GM18873 (cell line): ENCODE data around the gene TRAPPC14.
"Not testable (repeated sequence)": the region's sequence is repeated elsewhere in the genome, so short reads cannot be mapped to it uniquely, and the experiment has no call there.

Experiments
- ATAC-seq: cut with Tn5 transposase; IDR thresholded peaks from one replicate; pipeline ENCODE4 v1.9.1; 2021; ENCODE audit warnings: mild to moderate bottlenecking, moderate library complexity, moderate number of reproducible peaks; ENCODE audit not compliant: unreplicated experiment, low FRiP score

TRAPPC14 gene

DNA sequence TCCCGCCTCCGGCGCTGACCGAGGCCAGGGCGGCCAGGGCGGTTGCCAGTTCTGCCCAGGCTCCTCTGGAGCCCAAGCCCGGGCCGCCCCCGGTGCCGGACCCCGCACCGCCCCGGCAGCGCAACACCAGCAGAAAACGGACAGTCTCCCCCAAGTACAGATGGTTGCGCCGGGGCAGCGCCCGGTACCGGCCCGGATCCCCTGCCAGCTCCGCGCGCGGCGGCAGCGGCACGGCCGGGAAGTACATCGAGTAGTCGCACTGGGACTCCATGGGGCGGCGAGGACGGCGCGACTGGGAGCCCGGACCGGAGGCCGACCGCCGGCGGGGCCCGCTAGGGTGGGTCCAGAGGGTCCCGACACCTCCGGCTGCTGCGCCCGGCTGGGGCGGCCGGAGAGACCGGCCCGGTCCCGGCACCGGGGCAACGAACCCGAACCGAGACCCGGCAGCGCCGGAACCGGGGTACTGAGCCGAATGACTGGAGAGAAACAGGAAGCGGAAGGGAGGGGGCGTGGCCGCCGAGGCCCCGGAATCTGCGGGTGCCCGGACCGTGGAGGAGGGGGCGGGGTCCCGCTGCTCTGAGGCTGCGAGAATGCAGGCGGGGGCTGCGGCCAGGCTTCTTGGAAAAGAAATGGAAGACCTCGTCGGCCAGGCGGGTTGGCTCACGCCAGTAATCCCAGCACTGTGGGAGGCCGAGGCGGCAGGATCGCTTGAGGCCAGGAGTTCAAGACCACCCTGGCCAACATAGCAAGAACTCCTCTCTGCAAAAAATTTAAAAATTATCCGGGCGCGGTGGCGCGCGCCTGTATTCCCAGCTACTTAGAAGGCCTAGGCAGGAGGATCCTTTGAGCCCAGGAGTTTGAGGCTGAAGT, at the start of gene TRAPPC14:
TSS of gene TRAPPC14 (minus strand) at position 495 of the 870 bp plus-strand sequence. CDS start at position 271, 224 bp downstream.
- ATAC-seq = peak; percentile 65

DNA sequence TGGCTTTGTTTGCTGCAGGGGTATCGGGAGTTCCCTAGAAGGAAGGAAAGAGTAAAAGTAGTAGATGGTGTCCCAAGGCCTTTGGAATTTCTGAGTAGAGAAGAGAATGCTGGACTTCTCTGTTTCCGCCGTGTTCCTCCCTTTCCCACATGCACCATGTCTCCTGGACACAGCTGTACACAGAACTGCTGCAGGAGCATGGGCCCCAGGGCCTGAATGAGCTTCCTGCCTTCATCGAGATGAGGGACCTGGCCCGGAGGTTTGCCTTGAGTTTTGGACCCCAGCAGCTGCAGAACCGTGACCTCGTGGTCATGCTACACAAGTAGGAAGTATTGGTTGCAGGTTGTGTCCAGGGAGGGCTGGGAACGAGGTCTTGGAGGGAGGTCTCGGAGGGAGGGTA, 45.9 kb upstream of the TRAPPC14 start:
- no peak for ATAC-seq

- no peak for ATAC-seq
Observed at GRCh38 chr7:100200693-100201092, 42.2 kb upstream of the TRAPPC14 start.

DNA sequence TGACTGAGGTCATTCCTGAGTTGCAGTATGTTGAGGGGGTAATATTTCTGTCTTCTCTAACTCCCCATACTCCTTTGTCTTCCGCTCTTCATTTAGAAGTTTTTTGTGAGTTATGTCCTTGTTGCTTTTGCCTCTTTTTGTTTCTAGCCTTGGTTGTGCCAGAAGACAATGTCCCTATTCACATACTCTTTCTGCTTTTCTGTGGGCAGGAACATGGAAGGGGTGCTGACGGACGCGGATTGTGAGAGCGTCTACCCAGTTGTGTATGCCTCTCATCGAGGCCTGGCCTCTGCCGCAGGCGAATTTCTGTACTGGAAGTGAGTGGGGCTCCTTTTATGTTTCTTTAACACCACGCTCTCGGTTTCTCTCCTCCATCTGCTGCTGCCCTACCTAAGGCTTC, 39.7 kb upstream of the TRAPPC14 start:
- ATAC-seq = no peak

DNA sequence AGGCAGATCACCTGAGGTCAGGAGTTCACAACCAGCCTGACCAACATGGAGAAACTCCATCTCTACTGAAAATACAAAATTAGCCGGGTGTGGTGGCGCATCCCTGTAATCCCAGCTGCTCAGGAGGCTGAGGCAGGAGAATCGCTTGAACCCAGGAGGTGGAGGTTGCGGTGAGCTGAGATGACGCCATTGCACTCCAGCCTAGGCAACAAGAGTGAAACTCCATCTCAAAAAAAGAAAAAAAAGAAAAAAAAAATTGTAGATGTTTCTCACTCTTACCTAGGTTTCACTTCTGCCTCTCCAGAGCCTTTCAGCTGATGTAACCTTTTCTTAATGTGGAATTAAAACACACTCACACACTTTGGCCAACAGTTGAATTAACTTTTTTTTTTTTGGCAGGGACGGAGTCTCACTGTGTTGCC, 37.4 kb upstream of the TRAPPC14 start:
- ATAC-seq = not testable (repeated sequence)

GRCh38 chr7:100195222-100195621, 36.7 kb upstream of the TRAPPC14 start:
- ATAC-seq = no peak

DNA sequence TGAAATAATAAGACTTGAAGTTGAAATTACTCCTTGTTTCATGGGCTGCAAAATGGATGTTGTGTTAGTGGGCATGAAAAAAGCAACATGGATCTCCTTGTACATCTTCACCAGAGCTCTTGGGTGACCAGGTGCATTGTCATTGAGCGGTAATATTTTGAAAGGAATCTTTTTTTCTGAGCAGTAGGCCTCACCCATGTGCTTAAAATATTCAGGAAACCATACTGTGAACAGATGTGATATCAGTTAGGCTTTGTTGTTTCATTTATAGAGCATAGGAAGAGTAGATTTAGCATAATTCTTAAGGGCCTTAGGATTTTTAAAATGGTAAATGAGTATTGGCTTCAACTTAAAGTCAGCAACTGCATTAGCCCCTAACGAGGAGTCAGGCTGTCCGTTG, 34.4 kb upstream of the TRAPPC14 start:
- no peak for ATAC-seq

DNA sequence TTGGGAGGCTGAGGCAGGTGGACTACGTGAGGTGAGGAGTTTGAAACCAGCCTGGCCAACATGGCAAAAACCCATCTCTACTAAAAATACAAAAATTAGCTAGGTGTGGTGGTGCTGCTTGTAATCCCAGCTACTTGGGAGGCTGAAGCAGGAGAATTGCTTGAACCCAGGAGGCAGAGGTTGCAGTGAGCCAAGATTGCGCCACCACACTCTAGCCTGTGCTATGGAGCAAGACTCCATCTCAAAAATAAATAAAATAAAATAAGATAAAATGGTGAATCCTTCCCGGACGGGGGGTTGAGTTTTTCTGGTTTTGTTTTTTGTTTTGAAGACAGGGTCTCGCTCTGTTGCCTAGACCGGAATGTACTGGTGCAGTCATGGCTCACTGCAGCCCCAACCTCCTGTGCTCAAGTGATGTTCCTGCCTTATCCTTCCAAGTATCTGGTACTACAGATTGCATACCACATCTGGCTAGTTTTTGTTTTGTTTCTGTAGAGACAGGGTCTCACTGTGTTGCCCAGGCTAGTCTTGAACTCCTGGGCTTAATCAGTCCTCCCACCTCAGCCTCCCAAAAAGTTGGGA, 33.8 kb upstream of the TRAPPC14 start:
- not testable (repeated sequence) for ATAC-seq

GRCh38 chr7:100191775-100192174, 33.3 kb upstream of the TRAPPC14 start:
- ATAC-seq = no peak

DNA sequence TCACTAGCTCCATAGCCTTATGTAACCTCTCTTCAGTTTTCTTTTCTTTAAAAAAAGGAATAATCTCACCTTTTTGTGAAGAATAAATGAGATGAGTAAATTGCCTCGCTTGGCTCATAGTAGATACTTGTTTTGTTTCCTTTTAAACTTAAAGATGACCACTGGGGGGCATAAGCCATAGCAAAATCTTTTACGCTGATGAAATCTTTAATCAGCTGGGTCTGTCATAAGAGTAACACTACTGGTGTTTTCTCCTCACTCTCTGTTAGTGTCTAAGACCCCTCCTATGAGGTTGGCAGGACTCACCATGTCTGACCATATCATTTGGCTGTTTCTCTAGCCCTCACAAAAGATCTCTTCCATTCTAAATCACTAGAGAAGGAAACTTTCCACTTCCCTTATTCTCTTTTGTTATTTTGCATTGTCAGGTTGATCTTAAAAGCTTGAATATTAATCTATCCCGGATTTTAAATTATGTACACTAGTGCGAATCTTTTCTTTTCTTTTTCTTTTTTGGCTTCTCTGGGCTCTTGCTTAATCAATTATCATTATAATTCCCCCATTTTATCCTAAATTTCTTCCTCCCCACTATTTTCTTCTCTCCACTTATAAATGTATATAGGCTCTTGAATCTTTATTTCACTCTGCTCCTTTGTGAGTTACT, 31.7 kb upstream of the TRAPPC14 start:
- no peak for ATAC-seq

- ATAC-seq = no peak
Observed at GRCh38 chr7:100189061-100189460, 30.5 kb upstream of the TRAPPC14 start.

- ATAC-seq = no peak
Observed at GRCh38 chr7:100185726-100186125, 27.2 kb upstream of the TRAPPC14 start.

DNA sequence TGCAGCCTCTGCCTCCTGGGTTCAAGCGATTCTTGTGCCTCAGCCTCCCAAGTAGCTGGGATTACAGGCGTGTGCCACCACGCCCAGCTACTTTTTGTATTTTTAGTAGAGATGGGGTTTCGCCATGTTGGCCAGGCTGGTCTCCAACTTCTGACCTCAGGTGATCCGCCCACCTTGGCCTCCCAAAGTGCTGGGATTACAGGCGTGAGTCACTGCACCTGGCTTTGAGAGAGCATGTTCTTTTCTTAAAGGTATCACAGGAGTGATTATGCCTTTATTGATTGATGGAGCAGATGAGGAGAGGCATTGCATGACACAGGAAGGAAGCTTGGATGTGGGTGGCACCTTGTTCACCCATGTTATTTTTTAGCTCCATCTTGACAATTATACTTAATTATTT, 24.6 kb upstream of the TRAPPC14 start:
- not testable (repeated sequence) for ATAC-seq

DNA sequence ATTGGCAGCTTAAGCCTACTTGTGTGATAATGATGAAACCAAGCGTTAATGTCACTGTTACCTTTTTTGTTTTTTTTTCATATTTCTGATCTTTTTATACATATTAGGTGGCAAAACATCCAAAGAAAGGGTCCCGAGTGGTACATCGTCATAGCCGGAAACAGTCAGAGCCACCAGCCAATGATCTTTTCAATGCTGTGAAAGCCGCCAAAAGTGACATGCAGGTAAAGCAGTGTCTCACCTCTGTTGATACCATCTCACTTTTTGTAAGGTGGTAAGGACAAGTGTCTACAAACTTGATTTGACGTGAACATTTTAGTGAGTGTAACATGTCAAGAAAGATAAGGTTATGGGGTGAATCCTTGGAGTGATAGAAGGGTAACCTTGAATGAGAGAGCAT, 24.1 kb upstream of the TRAPPC14 start:
- ATAC-seq = not testable (repeated sequence)

DNA sequence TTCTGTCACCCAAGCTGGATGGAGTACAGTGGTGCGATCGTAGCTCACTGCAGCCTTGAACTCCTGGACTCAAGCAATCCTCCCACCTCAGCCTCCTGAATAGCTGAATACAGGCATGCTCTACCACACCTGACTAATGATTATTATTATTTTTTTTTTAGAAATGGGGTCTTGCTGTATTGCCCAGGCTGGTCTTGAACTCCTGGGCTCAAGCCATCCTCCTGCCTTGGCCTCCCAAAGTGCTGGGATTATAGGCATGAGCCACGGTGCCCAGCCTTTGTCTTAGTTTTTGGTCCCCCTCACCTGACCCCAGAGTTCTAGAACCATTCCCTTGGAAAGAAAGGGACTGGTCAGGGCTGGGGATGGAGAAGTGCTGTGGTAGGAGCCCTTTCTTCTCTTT, 21.6 kb upstream of the TRAPPC14 start:
- ATAC-seq = not testable (repeated sequence)

GRCh38 chr7:100177045-100178001, 18.8 kb upstream of the TRAPPC14 start, which contains the start of the genes GPC2 and STAG3:
Gene GPC2, minus strand, starts transcription at chr7:100177381. Its CDS starts 182 bp downstream, at chr7:100177199.
Gene STAG3, plus strand, starts transcription at chr7:100177918. Its CDS starts 2,639 bp downstream, at chr7:100180557.
- peak; percentile 77 for ATAC-seq

GRCh38 chr7:100176096-100177044, 17.8 kb upstream of the TRAPPC14 start:
- no peak for ATAC-seq

DNA sequence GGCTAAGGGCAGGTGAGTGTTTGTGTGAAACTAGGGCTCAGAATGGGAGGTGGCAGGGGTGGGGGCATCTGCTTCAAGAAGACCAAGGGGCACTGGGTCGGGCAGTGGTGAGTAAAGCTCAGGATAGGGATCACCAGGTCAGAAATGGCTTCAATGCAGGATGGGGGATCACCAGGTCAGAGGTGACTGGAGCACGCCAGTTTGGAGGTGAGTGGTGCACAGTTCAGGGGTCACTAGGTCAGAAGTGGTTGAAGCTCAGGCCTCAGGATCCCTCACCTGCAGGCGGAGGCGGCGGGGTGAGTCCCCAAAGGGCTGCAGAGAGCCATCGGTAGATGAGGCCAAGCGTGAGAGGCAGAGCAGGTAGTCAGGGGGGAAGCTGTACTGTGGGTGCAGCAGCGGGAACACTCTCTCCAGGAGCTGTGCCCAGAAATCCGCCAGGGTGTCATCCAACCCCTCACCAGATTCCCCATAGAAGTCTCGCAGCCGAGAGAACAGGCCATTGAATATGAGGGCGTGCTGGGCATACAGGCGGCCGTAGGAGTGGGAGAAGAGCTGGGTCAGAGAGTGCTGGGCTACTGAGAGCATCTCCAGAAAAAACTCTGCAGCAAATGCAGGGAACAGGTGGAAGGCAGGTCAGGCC, 16.9 kb upstream of the TRAPPC14 start:
- no peak for ATAC-seq
